AG04450 (cell line): Measurements from ENCODE around the gene UCK2. TPM values are rescaled to one million over a fixed set of nuclear protein-coding genes. Genes with fewer than 3 reads are reported as not detected.

Experiments used
- CTCF ChIA-PET: fragments of 300-600, 350-600 bp; formaldehyde crosslinking; extraction: SDS; loops from one replicate; lab custom pipeline; 2022; ENCODE audit warnings: antibody characterized with exemption, inconsistent platforms; lab: Charles Lee
- POLR2A ChIA-PET: fragments of 350-600 bp; formaldehyde crosslinking; extraction: SDS; loops from one replicate; lab custom pipeline; 2021; ENCODE audit warnings: antibody characterized with exemption, inconsistent platforms; lab: Yijun Ruan, JAX
- DNase-seq: peaks from one replicate; pipeline ENCODE4 v3.0.0-alpha.2; 2011; ENCODE audit warnings: low read depth, low spot score
- H3K27ac ChIP-seq: one replicate; pipeline ENCODE4 v1.5.1; 2012; ENCODE audit warnings: low read depth, low read length, control low read depth
- H3K27me3 ChIP-seq: one replicate; pipeline ENCODE4 v1.6.0; 2012; ENCODE audit warnings: low read length; ENCODE audit not compliant: control insufficient read depth, insufficient read depth
- H3K4me3 ChIP-seq: 2 replicates; pipeline ENCODE4 v1.5.1; 2011; ENCODE audit warnings: mild to moderate bottlenecking, low read depth, low read length, control low read depth
- H3K9me3 ChIP-seq: 2 replicates; pipeline ENCODE4 v1.5.1; 2012; ENCODE audit warnings: low read length; ENCODE audit not compliant: control insufficient read depth, insufficient read depth
- polyA plus RNA-seq: library from polyadenylated mRNA; depleted of rRNA; stranded (reverse); fragments of >200 nt; gene quantifications from 2 replicates; pipeline ENCODE4 v1.2.3, GENCODE V29; 2011
- TF ChIP-seq, protein P1 (sequence below): IDR thresholded peaks from 2 replicates; pipeline ENCODE4 v1.5.1; 2011; ENCODE audit warnings: low read depth, low read length, control low read depth, inconsistent platforms

UCK2 gene
- polyA plus RNA-seq, 1 experiment: 52.7 TPM

- H3K27ac ChIP-seq: no peak overlapping the region
- peaks cover 3% of the 10 kb centered on the region for H3K27me3 ChIP-seq
- TF ChIP-seq, protein P1, sequence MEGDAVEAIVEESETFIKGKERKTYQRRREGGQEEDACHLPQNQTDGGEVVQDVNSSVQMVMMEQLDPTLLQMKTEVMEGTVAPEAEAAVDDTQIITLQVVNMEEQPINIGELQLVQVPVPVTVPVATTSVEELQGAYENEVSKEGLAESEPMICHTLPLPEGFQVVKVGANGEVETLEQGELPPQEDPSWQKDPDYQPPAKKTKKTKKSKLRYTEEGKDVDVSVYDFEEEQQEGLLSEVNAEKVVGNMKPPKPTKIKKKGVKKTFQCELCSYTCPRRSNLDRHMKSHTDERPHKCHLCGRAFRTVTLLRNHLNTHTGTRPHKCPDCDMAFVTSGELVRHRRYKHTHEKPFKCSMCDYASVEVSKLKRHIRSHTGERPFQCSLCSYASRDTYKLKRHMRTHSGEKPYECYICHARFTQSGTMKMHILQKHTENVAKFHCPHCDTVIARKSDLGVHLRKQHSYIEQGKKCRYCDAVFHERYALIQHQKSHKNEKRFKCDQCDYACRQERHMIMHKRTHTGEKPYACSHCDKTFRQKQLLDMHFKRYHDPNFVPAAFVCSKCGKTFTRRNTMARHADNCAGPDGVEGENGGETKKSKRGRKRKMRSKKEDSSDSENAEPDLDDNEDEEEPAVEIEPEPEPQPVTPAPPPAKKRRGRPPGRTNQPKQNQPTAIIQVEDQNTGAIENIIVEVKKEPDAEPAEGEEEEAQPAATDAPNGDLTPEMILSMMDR: no peak
- H3K4me3 ChIP-seq: no peak overlapping the region
- ChIA-PET CTCF (interaction anchor here (1.7 kb wide), 1 partner anchor 23 kb away, joined by 3 read pairs; no protein-coding TSS in a partner anchor), POLR2A (no interaction called here)
- H3K9me3 ChIP-seq: no peaks in the 10 kb centered on the region
- no peak for DNase-seq
These were observed 120.5 kb downstream of the UCK2 start for GRCh38 chr1:165947797-165948455.

DNA sequence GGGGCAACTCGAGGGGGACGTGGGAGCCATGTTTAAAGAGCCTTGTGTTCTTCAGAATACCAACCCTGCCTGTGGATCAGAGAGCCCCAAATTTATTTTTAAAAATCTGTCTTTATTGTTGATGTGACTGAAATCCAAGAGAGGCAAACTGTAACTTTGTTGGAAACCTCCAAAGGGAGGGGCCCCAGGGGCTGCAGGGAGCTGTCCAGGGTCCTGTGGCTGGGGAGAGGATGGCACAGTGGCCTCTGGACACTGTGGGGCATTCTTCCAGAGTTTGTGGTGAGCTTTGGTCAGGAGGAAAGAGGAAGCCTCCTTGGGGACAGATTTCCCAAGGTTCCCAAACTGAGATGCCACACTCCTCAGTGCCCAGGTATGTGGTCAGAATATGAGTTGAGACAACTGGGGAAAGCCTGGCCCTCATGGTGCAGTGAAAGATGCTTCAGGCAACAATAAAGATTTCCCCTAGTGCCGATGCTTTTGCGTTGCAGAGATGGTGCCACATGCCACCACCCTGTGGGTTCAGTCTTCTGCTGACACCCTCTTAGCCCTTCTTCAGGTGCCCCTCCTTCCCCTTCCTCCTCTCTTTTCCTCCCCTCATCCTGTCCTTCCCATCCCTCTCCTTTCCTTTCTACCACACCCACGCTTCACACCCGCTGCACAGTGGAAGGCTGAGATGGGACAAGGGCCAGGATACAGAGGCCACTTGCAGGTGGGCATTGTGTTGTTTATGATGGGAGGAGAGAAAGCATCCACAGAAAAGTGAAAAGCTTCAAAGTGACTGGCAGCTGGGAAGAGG is 122.1 kb downstream of the UCK2 start:
- DNase-seq: no peak
- CTCF ChIA-PET: no interaction called here

GRCh38 chr1:165954940-165955339 is 127.5 kb downstream of the UCK2 start:
- ChIA-PET POLR2A (no interaction called here), CTCF (no interaction called here)
- H3K4me3 ChIP-seq: no peak overlapping the region
- peaks cover 1% of the 10 kb centered on the region for H3K27me3 ChIP-seq
- no peak overlapping the region for H3K27ac ChIP-seq
- TF ChIP-seq, protein P1: no peak
- no peaks in the 10 kb centered on the region for H3K9me3 ChIP-seq
- peak; percentile 47 for DNase-seq

More for the DNA sequence above, 122.1 kb downstream of the UCK2 start:
- TF ChIP-seq, protein P1: no peak
- Histone ChIP-seq H3K9me3 (no peaks in the 10 kb centered on the region), H3K27ac (no peak overlapping the region), H3K27me3 (peaks cover 3% of the 10 kb centered on the region), H3K4me3 (no peak overlapping the region)
- POLR2A ChIA-PET: no interaction called here

DNA sequence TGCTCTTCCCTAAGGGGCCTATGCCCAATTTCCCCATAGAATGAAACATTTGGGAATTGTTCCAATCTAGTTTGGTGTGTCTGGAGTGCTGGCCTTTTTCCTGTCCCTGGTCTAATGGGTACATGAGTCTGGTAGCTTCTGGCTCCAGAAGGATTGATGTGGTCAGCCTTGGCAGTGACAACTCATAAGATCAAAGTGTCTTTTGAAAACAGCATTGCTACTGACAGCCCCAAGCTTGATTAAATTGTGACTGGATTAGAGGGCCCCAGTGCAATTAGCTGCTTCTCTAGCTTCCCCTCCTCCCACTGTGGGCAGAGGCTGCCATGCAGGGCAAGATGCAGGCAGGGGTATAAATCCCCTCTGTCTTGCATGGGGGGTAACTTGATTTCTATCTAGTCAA is 130.9 kb downstream of the UCK2 start:
- H3K4me3 ChIP-seq: no peak overlapping the region
- CTCF ChIA-PET: no interaction called here
- TF ChIP-seq, protein P1: no peak
- H3K27me3 ChIP-seq: no peaks in the 10 kb centered on the region
- POLR2A ChIA-PET: no interaction called here
- DNase-seq: no peak
- no peak overlapping the region for H3K27ac ChIP-seq
- no peaks in the 10 kb centered on the region for H3K9me3 ChIP-seq

- CTCF ChIA-PET: interaction anchor here (0.6 kb wide), 1 partner anchor 1307 kb away, joined by 3 read pairs; no protein-coding TSS in a partner anchor
- no peak overlapping the region for H3K27ac ChIP-seq
- TF ChIP-seq, protein P1: no peak
- no peak for DNase-seq
- H3K27me3 ChIP-seq: no peaks in the 10 kb centered on the region
- H3K9me3 ChIP-seq: no peaks in the 10 kb centered on the region
- POLR2A ChIA-PET: no interaction called here
- H3K4me3 ChIP-seq: no peak overlapping the region
These were observed 132.7 kb downstream of the UCK2 start for GRCh38 chr1:165960136-165960535.
